Smooth muscle cell (in vitro differentiated cells): ENCODE measurements around the gene SERTAD2. TPM values are rescaled to one million over a fixed set of nuclear protein-coding genes. Genes with fewer than 3 reads are reported as not detected.

Source experiments
- DNase-seq: peaks from one replicate; lab custom pipeline; 2025; ENCODE audit not compliant: unreplicated experiment; lab: John Stamatoyannopoulos, UW
- H2AFZ ChIP-seq: fragments of 200-600 bp; sonication (generic); 2 replicates; pipeline ENCODE4 v1.6.0; 2016; ENCODE audit warnings: antibody characterized with exemption, low read depth, mild to moderate bottlenecking
- H3F3A ChIP-seq: fragments of 200-600 bp; sonication (generic); 2 replicates; pipeline ENCODE4 v1.6.0; 2017; ENCODE audit warnings: antibody characterized with exemption, low read depth
- H3K27ac ChIP-seq: fragments of 200-600 bp; sonication (generic); 2 replicates; pipeline ENCODE4 v1.5.1; 2016; ENCODE audit warnings: low read depth, mild to moderate bottlenecking
- H3K27me3 ChIP-seq: fragments of 200-600 bp; sonication (generic); 2 replicates; pipeline ENCODE4 v1.6.1; 2016; ENCODE audit warnings: low read depth, mild to moderate bottlenecking
- H3K36me3 ChIP-seq: fragments of 200-600 bp; sonication (generic); 2 replicates; pipeline ENCODE4 v1.5.1; 2016; ENCODE audit warnings: low read depth
- H3K4me1 ChIP-seq: fragments of 200-600 bp; sonication (generic); 2 replicates; pipeline ENCODE4 v1.5.1; 2016; ENCODE audit warnings: low read depth
- H3K4me2 ChIP-seq: fragments of 200-600 bp; sonication (generic); 2 replicates; pipeline ENCODE4 v1.6.0; 2016; ENCODE audit warnings: mild to moderate bottlenecking
- H3K4me3 ChIP-seq: fragments of 200-600 bp; sonication (generic); 2 replicates; pipeline ENCODE4 v1.5.1; 2016; ENCODE audit warnings: mild to moderate bottlenecking
- H3K79me2 ChIP-seq: fragments of 200-600 bp; sonication (generic); 2 replicates; pipeline ENCODE4 v1.6.0; 2016; ENCODE audit warnings: low read depth, mild to moderate bottlenecking
- H3K9ac ChIP-seq: fragments of 200-600 bp; sonication (generic); 2 replicates; pipeline ENCODE4 v1.6.0; 2016; ENCODE audit warnings: low read depth
- H3K9me3 ChIP-seq: fragments of 200-600 bp; sonication (generic); replicated peaks from 2 replicates; pipeline ENCODE4 v1.5.1; 2016; ENCODE audit warnings: low read depth
- H4K20me1 ChIP-seq: fragments of 200-600 bp; sonication (generic); 2 replicates; pipeline ENCODE4 v1.6.0; 2016; ENCODE audit warnings: low read depth
- WGBS: methylation state at CpG from one replicate; pipeline ENCODE4 v1.1.7; 2016; ENCODE audit warnings: low lambda C conversion rate; 5-methylcytosine and 5-hydroxymethylcytosine counted together
- polyA plus RNA-seq: library from polyadenylated mRNA; unstranded; fragments of >200 nt; fragmentation: Nextera tagmentation; extraction: Ambion mirVana; gene quantifications from 2 replicates; pipeline ENCODE4 v1.2.1, GENCODE V29; 2016
- total RNA-seq: library from RNA; depleted of rRNA; stranded (reverse); fragments of >200 nt; gene quantifications from 2 replicates; pipeline ENCODE4 v1.2.3, GENCODE V29; 2014
- TF ChIP-seq, protein P1 (sequence below): fragments of 200-600 bp; sonication (generic); IDR thresholded peaks from 2 replicates; pipeline ENCODE4 v1.5.1; 2017; ENCODE audit warnings: borderline replicate concordance, mild to moderate bottlenecking, antibody characterized with exemption; ENCODE audit not compliant: insufficient read depth, poor library complexity, severe bottlenecking

Gene SERTAD2
- total and polyA plus RNA-seq, 2 experiments from 2014 or later = 14.2 to 23.2 TPM

DNA sequence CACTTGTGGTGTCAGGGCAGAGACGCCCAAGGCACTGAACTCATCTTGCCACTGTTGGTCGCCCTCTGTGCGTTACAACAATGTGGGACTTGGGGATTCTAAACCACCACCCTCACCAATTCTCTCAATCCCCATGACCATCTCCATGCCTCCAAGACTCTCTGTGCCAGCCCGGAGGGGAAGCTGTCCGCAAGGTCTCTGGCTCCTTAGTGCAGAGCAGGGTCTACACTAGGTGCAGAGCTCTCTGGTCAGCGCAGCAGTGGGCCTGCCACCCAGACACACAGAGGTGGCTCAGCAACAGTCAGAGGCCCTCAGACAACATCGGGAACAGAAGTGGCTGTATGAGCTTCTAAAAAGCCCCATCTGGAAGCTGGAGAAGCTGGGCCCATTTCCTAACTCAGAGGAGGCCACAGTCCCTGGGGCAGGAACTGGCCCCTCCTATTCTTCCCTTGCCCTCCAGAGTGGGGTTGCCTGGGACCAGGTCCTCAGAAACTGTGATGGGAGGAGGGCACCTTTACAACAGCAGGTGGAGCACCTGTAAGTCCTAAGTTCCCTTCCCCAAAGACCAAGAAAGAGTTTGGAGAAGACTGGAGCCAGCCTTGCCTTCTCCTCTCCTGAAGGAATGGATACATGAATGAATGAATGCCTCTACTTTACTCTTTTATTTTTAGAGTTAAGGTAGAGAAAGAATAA is 37.7 kb downstream of the SERTAD2 start:
- Histone ChIP-seq H3K4me2 (no peak overlapping the region), H3K27ac (no peak overlapping the region), H3F3A (no peaks in the 10 kb centered on the region), H3K4me1 (peaks cover 28% of the 10 kb centered on the region), H2AFZ (no peak overlapping the region), H3K36me3 (no peaks in the 10 kb centered on the region), H3K79me2 (no peaks in the 10 kb centered on the region), H3K9me3 (no peaks in the 10 kb centered on the region), H3K9ac (no peak overlapping the region), H4K20me1 (no peaks in the 10 kb centered on the region), H3K27me3 (no peaks in the 10 kb centered on the region), H3K4me3 (no peak overlapping the region)
- TF ChIP-seq, protein P1, sequence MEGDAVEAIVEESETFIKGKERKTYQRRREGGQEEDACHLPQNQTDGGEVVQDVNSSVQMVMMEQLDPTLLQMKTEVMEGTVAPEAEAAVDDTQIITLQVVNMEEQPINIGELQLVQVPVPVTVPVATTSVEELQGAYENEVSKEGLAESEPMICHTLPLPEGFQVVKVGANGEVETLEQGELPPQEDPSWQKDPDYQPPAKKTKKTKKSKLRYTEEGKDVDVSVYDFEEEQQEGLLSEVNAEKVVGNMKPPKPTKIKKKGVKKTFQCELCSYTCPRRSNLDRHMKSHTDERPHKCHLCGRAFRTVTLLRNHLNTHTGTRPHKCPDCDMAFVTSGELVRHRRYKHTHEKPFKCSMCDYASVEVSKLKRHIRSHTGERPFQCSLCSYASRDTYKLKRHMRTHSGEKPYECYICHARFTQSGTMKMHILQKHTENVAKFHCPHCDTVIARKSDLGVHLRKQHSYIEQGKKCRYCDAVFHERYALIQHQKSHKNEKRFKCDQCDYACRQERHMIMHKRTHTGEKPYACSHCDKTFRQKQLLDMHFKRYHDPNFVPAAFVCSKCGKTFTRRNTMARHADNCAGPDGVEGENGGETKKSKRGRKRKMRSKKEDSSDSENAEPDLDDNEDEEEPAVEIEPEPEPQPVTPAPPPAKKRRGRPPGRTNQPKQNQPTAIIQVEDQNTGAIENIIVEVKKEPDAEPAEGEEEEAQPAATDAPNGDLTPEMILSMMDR = no peak
- DNase-seq = no peak
- WGBS = 91% methylated on average over 7 of the region's 7 CpGs

DNA sequence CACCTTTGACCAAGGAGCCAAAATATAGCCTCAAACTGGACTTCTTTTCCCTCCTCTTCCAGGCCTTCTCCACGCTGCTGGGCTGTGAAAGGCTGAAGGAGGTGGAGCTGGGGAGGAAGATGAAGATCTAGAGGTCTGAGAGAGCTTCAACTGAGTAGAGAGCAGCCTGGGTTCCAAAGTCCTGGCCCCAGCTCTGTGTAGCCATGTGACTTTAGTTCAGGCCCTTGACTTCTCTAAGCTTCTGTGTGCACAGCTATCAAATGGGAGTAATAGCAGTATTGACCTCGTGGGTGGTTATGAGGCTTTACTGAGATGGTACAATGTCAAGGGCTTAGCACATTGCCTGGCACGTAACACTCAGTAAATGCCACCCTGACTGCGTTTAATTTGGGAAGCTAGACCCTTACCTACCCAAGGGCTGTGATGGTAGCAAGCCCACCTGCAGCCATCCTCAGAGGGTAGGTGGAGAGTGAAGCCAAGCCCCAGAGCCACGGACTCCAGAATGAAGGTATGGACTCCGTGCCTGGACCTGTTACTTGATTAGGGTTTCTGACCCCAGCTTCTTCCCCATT is 38.4 kb downstream of the SERTAD2 start:
- Histone ChIP-seq H3K4me1 (peaks cover 30% of the 10 kb centered on the region), H4K20me1 (no peaks in the 10 kb centered on the region), H3F3A (no peaks in the 10 kb centered on the region), H3K9me3 (no peaks in the 10 kb centered on the region), H3K36me3 (no peaks in the 10 kb centered on the region), H3K9ac (no peak overlapping the region), H3K27ac (no peak overlapping the region), H3K4me3 (no peak overlapping the region), H3K27me3 (no peaks in the 10 kb centered on the region), H3K79me2 (no peaks in the 10 kb centered on the region), H2AFZ (no peak overlapping the region), H3K4me2 (no peak overlapping the region)
- DNase-seq = no peak
- 96% methylated on average over 6 of the region's 6 CpGs for WGBS
- TF ChIP-seq, protein P1 = no peak

DNA sequence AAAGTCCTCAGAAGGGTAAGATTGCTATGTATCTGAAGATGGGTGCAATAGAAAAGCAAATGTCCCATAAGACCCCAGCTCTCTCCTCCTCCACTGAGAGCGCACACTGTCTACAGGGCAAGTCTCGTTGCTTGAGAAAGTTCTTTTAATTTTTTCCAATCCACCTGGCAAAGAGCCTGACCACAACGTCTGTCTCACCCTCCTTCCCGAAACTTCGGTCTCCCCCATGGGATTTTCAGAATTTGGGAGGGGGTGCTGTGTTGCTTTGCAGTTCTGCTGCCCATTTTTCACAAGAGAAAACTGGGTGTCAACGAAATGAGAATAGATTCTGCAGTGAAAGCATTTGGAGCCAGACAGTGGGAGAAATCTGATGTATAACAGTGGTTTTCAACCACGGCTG is 40.4 kb downstream of the SERTAD2 start:
- H3K79me2 ChIP-seq = no peaks in the 10 kb centered on the region
- H3K9ac ChIP-seq = no peak overlapping the region
- H2AFZ ChIP-seq = no peak overlapping the region
- DNase-seq = no peak
- H3K27ac ChIP-seq = no peak overlapping the region
- H3K4me2 ChIP-seq = no peak overlapping the region
- H3K9me3 ChIP-seq = no peaks in the 10 kb centered on the region
- 83% methylated on average over 7 of the region's 7 CpGs for WGBS
- peaks cover 1% of the 10 kb centered on the region for H3F3A ChIP-seq
- H4K20me1 ChIP-seq = no peaks in the 10 kb centered on the region
- peaks cover 27% of the 10 kb centered on the region for H3K4me1 ChIP-seq
- H3K4me3 ChIP-seq = no peak overlapping the region
- no peaks in the 10 kb centered on the region for H3K27me3 ChIP-seq
- H3K36me3 ChIP-seq = no peaks in the 10 kb centered on the region
- TF ChIP-seq, protein P1 = no peak

DNA sequence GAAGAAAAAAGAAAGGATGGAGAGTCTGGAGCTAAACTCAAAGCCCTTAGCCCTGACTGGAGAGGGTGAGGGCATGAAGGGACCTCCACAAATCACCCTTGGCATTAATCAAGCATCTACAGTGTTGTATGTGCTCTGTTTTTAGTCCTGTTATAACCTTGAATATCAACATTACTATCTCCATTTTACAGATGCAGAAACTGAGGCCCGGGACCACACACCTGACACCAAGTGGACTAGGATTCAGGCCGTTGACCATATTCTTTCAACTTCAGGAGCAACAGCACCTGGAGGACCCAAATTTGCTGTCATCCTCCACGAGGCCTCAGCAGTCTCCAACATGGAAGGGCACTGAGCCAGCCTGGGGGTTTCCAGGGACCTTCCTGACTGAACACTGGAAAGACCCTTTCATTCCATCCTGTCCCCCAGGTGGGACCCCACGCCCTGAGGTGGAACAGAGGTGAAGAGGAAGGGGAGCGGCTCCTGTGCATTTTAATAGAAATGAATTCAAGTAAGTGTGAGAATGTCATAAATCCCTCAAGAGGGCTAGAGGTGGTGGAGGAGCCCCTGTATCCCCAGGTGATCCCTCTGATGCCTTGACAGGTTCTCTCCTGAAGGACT is 41.0 kb downstream of the SERTAD2 start:
- Histone ChIP-seq H3K9me3 (no peaks in the 10 kb centered on the region), H3K36me3 (no peaks in the 10 kb centered on the region), H3K4me3 (no peak overlapping the region), H3K79me2 (no peaks in the 10 kb centered on the region), H3K4me2 (no peak overlapping the region), H3K27me3 (no peaks in the 10 kb centered on the region), H4K20me1 (no peaks in the 10 kb centered on the region), H3K27ac (no peak overlapping the region), H3K4me1 (peaks cover 21% of the 10 kb centered on the region), H3K9ac (no peak overlapping the region), H2AFZ (no peak overlapping the region), H3F3A (peaks cover 5% of the 10 kb centered on the region)
- DNase-seq = no peak
- TF ChIP-seq, protein P1 = no peak
- WGBS = 78% methylated on average over 5 of the region's 5 CpGs
